NB4 (cell line): ENCODE results near the gene PCDH12.
A peak's percentile ranks its signal among the peaks of the same experiment; 100 is the strongest.

ENCODE experiments used
- DNase-seq: peaks from one replicate; pipeline ENCODE4 v3.0.0; 2010; ENCODE audit warnings: low read depth
- H3K4me3 ChIP-seq: one replicate; pipeline ENCODE4 v1.5.1; 2011; ENCODE audit warnings: mild to moderate bottlenecking, low read depth, low read length, moderate library complexity
- MYC ChIP-seq: IDR thresholded peaks from 2 replicates; pipeline ENCODE4 v1.6.1; 2011; ENCODE audit warnings: low read depth, low read length
- POLR2A ChIP-seq: IDR thresholded peaks from 2 replicates; pipeline ENCODE4 v1.6.1; 2011; ENCODE audit warnings: mild to moderate bottlenecking; ENCODE audit not compliant: insufficient read length; ENCODE audit errors: extremely low read depth
- TF ChIP-seq, protein P1 (sequence below): IDR thresholded peaks from one replicate; pipeline ENCODE4 v1.5.1; 2012; ENCODE audit warnings: low read depth, low read length
- TF ChIP-seq, protein P2 (sequence below): IDR thresholded peaks from 2 replicates; pipeline ENCODE4 v1.6.1; 2011; ENCODE audit warnings: low read depth, low read length

The PCDH12 gene

DNA sequence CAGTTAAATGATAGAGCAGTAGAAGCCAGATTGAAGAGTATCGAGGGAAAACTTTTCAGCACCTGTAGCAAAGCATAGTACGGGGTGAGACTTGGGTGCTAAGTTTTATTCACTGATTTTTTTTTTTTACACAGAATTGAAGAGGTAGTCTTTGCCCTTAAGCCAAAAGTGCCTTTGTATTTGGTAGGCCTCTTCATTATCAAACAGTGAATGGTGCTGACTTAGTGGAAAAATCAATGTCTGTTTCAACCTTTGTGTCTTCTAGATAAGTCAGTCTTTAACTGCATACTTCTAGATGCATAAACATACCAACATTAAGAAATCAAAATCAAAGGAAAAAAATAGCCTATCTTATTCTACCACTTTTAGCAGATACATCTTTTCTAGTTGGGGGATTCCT, 24.6 kb upstream of the PCDH12 start:
- no peak overlapping the region for H3K4me3 ChIP-seq
- TF ChIP-seq, protein P1, sequence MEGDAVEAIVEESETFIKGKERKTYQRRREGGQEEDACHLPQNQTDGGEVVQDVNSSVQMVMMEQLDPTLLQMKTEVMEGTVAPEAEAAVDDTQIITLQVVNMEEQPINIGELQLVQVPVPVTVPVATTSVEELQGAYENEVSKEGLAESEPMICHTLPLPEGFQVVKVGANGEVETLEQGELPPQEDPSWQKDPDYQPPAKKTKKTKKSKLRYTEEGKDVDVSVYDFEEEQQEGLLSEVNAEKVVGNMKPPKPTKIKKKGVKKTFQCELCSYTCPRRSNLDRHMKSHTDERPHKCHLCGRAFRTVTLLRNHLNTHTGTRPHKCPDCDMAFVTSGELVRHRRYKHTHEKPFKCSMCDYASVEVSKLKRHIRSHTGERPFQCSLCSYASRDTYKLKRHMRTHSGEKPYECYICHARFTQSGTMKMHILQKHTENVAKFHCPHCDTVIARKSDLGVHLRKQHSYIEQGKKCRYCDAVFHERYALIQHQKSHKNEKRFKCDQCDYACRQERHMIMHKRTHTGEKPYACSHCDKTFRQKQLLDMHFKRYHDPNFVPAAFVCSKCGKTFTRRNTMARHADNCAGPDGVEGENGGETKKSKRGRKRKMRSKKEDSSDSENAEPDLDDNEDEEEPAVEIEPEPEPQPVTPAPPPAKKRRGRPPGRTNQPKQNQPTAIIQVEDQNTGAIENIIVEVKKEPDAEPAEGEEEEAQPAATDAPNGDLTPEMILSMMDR, result no peak
- TF ChIP-seq POLR2A, result no peak
- TF ChIP-seq MYC, result no peak
- TF ChIP-seq, protein P2, sequence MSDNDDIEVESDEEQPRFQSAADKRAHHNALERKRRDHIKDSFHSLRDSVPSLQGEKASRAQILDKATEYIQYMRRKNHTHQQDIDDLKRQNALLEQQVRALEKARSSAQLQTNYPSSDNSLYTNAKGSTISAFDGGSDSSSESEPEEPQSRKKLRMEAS, result no peak
- no peak for DNase-seq

DNA sequence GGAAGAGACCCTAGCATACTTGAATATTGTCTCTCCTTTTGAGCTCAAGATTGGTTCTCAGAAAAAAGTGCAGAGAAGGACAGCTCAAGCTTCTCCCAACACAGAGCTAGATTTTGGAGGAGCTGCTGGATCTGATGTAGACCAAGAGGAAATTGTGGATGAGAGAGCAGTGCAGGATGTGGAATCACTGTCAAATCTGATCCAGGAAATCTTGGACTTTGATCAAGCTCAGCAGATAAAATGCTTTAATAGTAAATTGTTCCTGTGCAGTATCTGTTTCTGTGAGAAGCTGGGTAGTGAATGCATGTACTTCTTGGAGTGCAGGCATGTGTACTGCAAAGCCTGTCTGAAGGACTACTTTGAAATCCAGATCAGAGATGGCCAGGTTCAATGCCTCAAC, 20.4 kb upstream of the PCDH12 start:
- DNase-seq, result no peak
- H3K4me3 ChIP-seq, result no peak overlapping the region
- TF ChIP-seq, protein P1, result no peak
- TF ChIP-seq MYC, result no peak
- TF ChIP-seq, protein P2, result no peak
- TF ChIP-seq POLR2A, result no peak

DNA sequence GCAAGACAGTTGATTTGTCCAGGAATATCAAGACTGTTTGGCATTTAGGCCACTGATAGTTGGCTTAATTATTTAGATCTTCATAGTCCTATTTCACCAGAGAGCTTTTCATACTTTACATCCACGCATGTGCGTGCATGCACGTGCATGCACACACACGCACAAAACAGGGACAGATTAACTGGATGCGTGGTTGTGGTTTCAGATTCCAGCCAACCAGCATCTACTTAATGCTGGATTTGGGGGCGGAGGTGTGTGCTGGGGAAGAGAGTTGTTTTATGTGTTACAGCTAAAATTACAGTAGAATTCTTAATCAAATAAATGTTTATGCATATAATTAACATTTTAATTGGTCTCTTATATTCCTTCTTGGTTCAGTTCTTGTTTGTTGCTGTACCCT, 18.2 kb upstream of the PCDH12 start:
- no peak overlapping the region for H3K4me3 ChIP-seq
- TF ChIP-seq, protein P2, result no peak
- TF ChIP-seq MYC (no peak), POLR2A (no peak)
- TF ChIP-seq, protein P1, result no peak
- DNase-seq, result no peak

DNA sequence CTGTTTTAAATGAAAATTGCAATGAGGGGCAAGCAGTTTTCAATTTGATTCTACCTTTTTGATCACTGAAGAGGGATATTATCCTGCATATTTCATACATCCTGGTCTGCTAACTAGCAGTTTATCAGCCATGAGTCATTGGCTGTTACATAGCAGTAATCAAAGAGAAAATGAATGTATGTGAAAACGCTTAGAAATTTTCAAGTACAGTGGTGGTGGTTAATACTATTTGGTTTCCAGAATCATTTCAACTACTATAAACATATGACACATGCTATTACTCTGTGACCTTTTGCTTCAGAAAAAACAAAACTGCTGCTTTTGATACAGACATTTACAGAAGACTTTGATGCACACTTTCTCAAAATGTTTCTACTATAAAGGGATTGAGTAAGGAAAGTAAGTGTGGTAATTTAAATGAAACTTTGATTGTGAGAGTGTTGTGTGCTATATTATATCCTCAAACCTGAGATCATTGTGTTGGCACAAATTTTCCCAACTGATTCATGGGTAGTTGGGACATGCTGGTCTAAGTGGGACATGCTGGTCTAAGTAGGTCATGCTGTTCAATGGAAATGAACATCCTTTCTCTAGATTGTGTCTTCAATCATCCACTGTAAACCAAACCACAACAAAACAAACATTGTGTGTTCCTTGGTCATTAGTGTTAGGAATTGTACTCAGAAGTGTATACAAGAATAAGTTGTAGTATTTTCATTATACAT, 16.0 kb upstream of the PCDH12 start:
- DNase-seq, result no peak
- no peak overlapping the region for H3K4me3 ChIP-seq
- TF ChIP-seq POLR2A (no peak), MYC (no peak)
- TF ChIP-seq, protein P1, result no peak
- TF ChIP-seq, protein P2, result no peak

DNA sequence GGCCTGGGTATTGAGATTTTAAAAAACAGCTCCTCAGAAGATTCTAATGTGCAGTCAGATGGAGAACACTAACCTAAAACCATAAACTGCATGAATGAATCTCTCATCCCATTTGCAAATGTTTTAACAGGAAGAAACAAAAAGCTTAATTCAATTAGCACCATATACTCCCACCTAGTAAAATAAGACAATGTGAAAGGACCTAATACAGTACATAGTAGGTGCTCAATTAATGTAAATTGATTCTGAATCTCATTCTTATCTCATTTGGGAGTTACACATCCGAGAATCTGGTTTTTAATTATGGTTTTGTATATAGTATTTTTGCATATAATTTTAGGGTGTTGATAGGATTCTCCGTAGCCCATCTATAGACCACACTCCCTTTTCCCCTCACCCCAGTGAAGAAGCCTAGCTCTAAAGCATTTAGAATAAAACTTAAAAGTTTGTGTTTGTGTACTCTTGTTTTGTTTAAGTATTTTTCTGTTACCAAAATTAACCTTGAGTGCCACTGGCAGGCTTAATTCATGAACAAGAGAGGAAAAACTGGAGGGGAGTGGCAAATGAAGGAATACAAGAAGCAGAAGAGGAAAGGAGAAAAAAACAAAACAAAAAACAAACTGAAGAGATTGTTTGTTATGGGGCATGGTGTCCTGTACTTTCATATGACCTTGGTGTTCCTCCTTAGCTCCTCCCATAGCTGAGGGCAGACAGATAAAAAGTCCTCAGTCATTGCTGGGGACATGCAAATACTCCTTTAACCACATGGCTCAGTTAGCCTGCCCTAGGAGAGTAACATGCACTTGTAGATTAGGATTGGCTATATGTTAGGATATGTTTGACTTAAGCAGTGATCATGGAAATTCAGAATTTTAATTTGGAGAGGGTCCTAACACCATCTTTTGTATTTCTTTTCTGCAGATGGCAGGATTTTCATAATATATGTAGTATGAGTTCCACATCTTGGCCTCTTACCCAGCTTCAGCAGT, 12.1 kb upstream of the PCDH12 start:
- peak; percentile 85 for DNase-seq
- peak overlapping the region; percentile 88 for H3K4me3 ChIP-seq
- TF ChIP-seq, protein P2, result peak; percentile 76
- TF ChIP-seq MYC, result no peak
- TF ChIP-seq, protein P1, result no peak
- peak; percentile 28 for TF ChIP-seq POLR2A
